Suprapubic skin (tissue), 3 donors: ENCODE results near the gene ABRACL.

Experiments
- POLR2A ChIP-seq, 2 donors: fragments of 450-650 bp; IDR thresholded peaks; one replicate each; pipeline ENCODE4 v1.6.1; 2017; ENCODE audit warnings: antibody characterized with exemption in 2 of 2, mild to moderate bottlenecking in 2 of 2, moderate library complexity in 2 of 2
- TF ChIP-seq, protein P1 (sequence below), 2 donors: fragments of 200-600 bp in 1 of 2; fragments of 450-650 bp in 1 of 2; sonication (generic) in 1 of 2; IDR thresholded peaks; one replicate each; pipeline ENCODE4 v1.5.1; 2016 to 2019; ENCODE audit warnings: antibody characterized with exemption in 2 of 2, mild to moderate bottlenecking in 1 of 2, moderate library complexity in 1 of 2

DNA sequence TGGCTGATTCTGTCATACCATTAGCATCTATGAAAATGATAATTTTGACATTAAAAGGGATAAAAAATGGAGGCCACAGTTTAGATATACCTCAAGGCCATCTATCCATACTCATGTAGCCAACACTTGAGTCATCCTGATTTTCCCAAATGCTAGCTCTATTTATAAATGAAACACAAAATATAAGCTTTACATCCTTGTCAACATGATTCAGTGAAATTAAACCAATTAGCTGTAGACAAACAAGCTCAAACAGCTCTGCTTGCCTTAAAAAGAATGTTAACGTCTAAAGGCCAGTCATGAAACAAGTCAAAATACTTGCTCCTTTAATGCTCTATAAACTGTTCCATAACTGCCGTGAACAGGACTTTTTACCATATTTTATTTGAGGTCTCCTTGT, 40.3 kb downstream of the ABRACL start:
- TF ChIP-seq, protein P1, sequence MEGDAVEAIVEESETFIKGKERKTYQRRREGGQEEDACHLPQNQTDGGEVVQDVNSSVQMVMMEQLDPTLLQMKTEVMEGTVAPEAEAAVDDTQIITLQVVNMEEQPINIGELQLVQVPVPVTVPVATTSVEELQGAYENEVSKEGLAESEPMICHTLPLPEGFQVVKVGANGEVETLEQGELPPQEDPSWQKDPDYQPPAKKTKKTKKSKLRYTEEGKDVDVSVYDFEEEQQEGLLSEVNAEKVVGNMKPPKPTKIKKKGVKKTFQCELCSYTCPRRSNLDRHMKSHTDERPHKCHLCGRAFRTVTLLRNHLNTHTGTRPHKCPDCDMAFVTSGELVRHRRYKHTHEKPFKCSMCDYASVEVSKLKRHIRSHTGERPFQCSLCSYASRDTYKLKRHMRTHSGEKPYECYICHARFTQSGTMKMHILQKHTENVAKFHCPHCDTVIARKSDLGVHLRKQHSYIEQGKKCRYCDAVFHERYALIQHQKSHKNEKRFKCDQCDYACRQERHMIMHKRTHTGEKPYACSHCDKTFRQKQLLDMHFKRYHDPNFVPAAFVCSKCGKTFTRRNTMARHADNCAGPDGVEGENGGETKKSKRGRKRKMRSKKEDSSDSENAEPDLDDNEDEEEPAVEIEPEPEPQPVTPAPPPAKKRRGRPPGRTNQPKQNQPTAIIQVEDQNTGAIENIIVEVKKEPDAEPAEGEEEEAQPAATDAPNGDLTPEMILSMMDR (IDR thresholded peaks at IDR 0.05) = no peak
- TF ChIP-seq POLR2A (IDR thresholded peaks at IDR 0.05) = no peak
